A549 (cell line): ENCODE data around the gene CPLANE2. TPM values are rescaled to one million over a fixed set of nuclear protein-coding genes. Genes with fewer than 3 reads are reported as not detected.
"Not testable (repeated sequence)": the region's sequence is repeated elsewhere in the genome, so short reads cannot be mapped to it uniquely, and the experiment has no call there.

Source experiments
- ATAC-seq, 2 experiments: fragments of 200-7000 bp in 1 of 2; fragments of >200 bp in 1 of 2; cut with Nextera tagmentation in 1 of 2; cut with Tn5 transposase in 1 of 2; 3 replicates each; pipeline versions ENCODE4 v1.8.0 to v1.9.1; 2018 to 2020; ENCODE audit warnings: mild to moderate bottlenecking in 1 of 2, moderate library complexity in 1 of 2
- CTCF ChIA-PET: fragments of 300-600 bp; sonication (Branson Sonifier 250); formaldehyde crosslinking; extraction: SDS; loops from one replicate; lab custom pipeline; 2021; ENCODE audit warnings: antibody characterized with exemption, inconsistent platforms; lab: Yijun Ruan, JAX
- POLR2A ChIA-PET: fragments of 350-600 bp; formaldehyde crosslinking; extraction: SDS; loops from one replicate; lab custom pipeline; 2021; ENCODE audit warnings: antibody characterized with exemption, inconsistent platforms; lab: Yijun Ruan, JAX
- DNase-seq, 2 experiments: peaks; one replicate each; pipeline versions ENCODE4 v3.0.0 to v3.0.0-alpha.2; 2011 to 2016; ENCODE audit warnings: low read depth in 1 of 2, low spot score in 1 of 2
- FAIRE-seq: peaks from 2 replicates; lab custom pipeline; 2011; peaks lifted over from hg19 to GRCh38; lab: Jason Lieb, UNC
- H3K27ac ChIP-seq, 2 experiments: fragments of >200 bp; sonication (Bioruptor Twin); formaldehyde crosslinking; 3 replicates each; pipeline ENCODE4 v1.5.1; 2016 to 2017
- H3K4me1 ChIP-seq: fragments of >200 bp; sonication (Bioruptor Twin); formaldehyde crosslinking; 3 replicates; pipeline ENCODE4 v1.6.1; 2016
- H3K4me2 ChIP-seq: fragments of >200 bp; sonication (Bioruptor Twin); formaldehyde crosslinking; 3 replicates; pipeline ENCODE4 v1.6.1; 2016
- H3K4me3 ChIP-seq: fragments of >200 bp; sonication (Bioruptor Twin); formaldehyde crosslinking; 3 replicates; pipeline ENCODE4 v1.5.1; 2016
- H3K9me3 ChIP-seq: fragments of >200 bp; sonication (Bioruptor Twin); formaldehyde crosslinking; 3 replicates; pipeline ENCODE4 v1.6.1; 2016
- ATOH8 ChIP-seq: fragments of 250-450 bp; sonication (Bioruptor Pico); IDR thresholded peaks from 2 replicates; pipeline ENCODE4 v1.5.0; 2020; ENCODE audit warnings: low read depth, mild to moderate bottlenecking, moderate library complexity
- CBX8 ChIP-seq: fragments of 200-600 bp; sonication (generic); IDR thresholded peaks from 2 replicates; pipeline ENCODE4 v1.6.1; 2016
- CEBPB ChIP-seq, 2 experiments: fragments of >200 bp in 1 of 2; sonication (Bioruptor Twin) in 1 of 2; formaldehyde crosslinking in 1 of 2; IDR thresholded peaks; 2 replicates each; pipeline ENCODE4 v1.6.1; 2012 to 2016
- EHF ChIP-seq: fragments of 250-450 bp; sonication (Bioruptor Pico); IDR thresholded peaks from 2 replicates; pipeline ENCODE4 v1.5.0; 2020; ENCODE audit warnings: mild to moderate bottlenecking
- EHMT2 ChIP-seq: fragments of 200-600 bp; sonication (generic); IDR thresholded peaks from 2 replicates; pipeline ENCODE4 v1.6.1; 2016; ENCODE audit warnings: antibody characterized with exemption, low read depth, mild to moderate bottlenecking, moderate library complexity
- ESRRA ChIP-seq: fragments of 150-350 bp; IDR thresholded peaks from 2 replicates; pipeline ENCODE4 v1.6.1; 2014; ENCODE audit warnings: mild to moderate bottlenecking, low read length, borderline replicate concordance
- FOXS1 ChIP-seq: fragments of 250-450 bp; sonication (Bioruptor Pico); IDR thresholded peaks from 2 replicates; pipeline ENCODE4 v1.5.0; 2020; ENCODE audit warnings: mild to moderate bottlenecking, moderate library complexity
- HDAC2 ChIP-seq: fragments of 200-600 bp; sonication (generic); IDR thresholded peaks from 2 replicates; pipeline ENCODE4 v1.6.1; 2016
- HEYL ChIP-seq: fragments of 250-450 bp; sonication (Bioruptor Pico); IDR thresholded peaks from 2 replicates; pipeline ENCODE4 v1.8.0; 2021; ENCODE audit warnings: mild to moderate bottlenecking, moderate library complexity
- HOXA7 ChIP-seq: fragments of 250-450 bp; sonication (Bioruptor Pico); IDR thresholded peaks from 2 replicates; pipeline ENCODE4 v1.5.0; 2020; ENCODE audit warnings: mild to moderate bottlenecking, moderate library complexity
- HOXB13 ChIP-seq: fragments of 250-450 bp; sonication (Bioruptor Pico); IDR thresholded peaks from 2 replicates; pipeline ENCODE4 v1.5.0; 2020; ENCODE audit warnings: low read depth, mild to moderate bottlenecking, moderate library complexity
- JUN ChIP-seq, 2 experiments: fragments of >200 bp; sonication (Bioruptor Twin); formaldehyde crosslinking; IDR thresholded peaks; 2 replicates in 1 of 2; 3 replicates in 1 of 2; pipeline ENCODE4 v1.6.1; 2016 to 2017
- MAFK ChIP-seq: fragments of 450-650 bp; IDR thresholded peaks from 2 replicates; pipeline ENCODE4 v1.6.1; 2014; ENCODE audit not compliant: partially characterized antibody
- MAZ ChIP-seq: fragments of 150-350 bp; IDR thresholded peaks from 2 replicates; pipeline ENCODE4 v1.6.1; 2014; ENCODE audit warnings: antibody characterized with exemption, low read depth, low read length, borderline replicate concordance
- MYC ChIP-seq: IDR thresholded peaks from 2 replicates; pipeline ENCODE4 v1.6.1; 2012; ENCODE audit warnings: mild to moderate bottlenecking, inconsistent platforms, low read length, improper control_type of control experiment, borderline replicate concordance
- PHF8 ChIP-seq: fragments of 200-600 bp; sonication (generic); IDR thresholded peaks from 2 replicates; pipeline ENCODE4 v1.6.1; 2016; ENCODE audit warnings: low read depth, mild to moderate bottlenecking, antibody characterized with exemption, moderate library complexity, borderline replicate concordance
- POLR2AphosphoS2 ChIP-seq: conservative IDR thresholded peaks from 2 replicates; pipeline ENCODE4 v1.6.1; 2012; ENCODE audit warnings: low read length, improper control_type of control experiment, inconsistent platforms
- RAD21 ChIP-seq, 2 experiments: fragments of >200 bp in 1 of 2; sonication (Bioruptor Twin) in 1 of 2; formaldehyde crosslinking in 1 of 2; IDR thresholded peaks in 1 of 2; conservative IDR thresholded peaks in 1 of 2; 2 replicates in 1 of 2; 3 replicates in 1 of 2; pipeline ENCODE4 v1.6.1; 2012 to 2018; ENCODE audit warnings: inconsistent platforms in 1 of 2
- RCOR1 ChIP-seq: fragments of 150-350 bp; IDR thresholded peaks from 2 replicates; pipeline ENCODE4 v1.6.1; 2014; ENCODE audit warnings: antibody characterized with exemption, low read length, low read depth
- RFX5 ChIP-seq: fragments of 450-650 bp; IDR thresholded peaks from 2 replicates; pipeline ENCODE4 v1.7.1; 2014; ENCODE audit warnings: antibody characterized with exemption, mild to moderate bottlenecking, moderate library complexity
- SMC3 ChIP-seq: fragments of >200 bp; sonication (Bioruptor Twin); formaldehyde crosslinking; IDR thresholded peaks from 3 replicates; pipeline ENCODE4 v1.6.1; 2018; ENCODE audit warnings: inconsistent platforms
- TFCP2L1 ChIP-seq: fragments of 250-450 bp; sonication (Bioruptor Pico); IDR thresholded peaks from 2 replicates; pipeline ENCODE4 v1.5.0; 2021; ENCODE audit warnings: mild to moderate bottlenecking
- WGBS: methylation state at CpG from one replicate; pipeline ENCODE4 v1.1.6; 2017; ENCODE audit errors: missing lambda C conversion rate; 5-methylcytosine and 5-hydroxymethylcytosine counted together
- polyA plus RNA-seq, 4 experiments: library from polyadenylated mRNA; depleted of rRNA in 3 of 4; stranded (reverse); fragments of >200 nt; fragmentation: RNase III in 1 of 4; extraction: RNeasy Plus Mini Kit Qiagen cat#74134 plus additional on column Dnase treatment in 1 of 4; gene quantifications; 2 replicates in 3 of 4; 3 replicates in 1 of 4; pipeline ENCODE4 v1.2.3, GENCODE V29; 2011 to 2017

The CPLANE2 gene
- polyA plus RNA-seq, 2 of the 4 experiments (the other 2 are of a cell fraction): 2.4 to 3.7 TPM

GRCh38 chr1:16258591-16259135, 21.7 kb upstream of the CPLANE2 start (continued):
- TF ChIP-seq PHF8: no peak
- TF ChIP-seq ATOH8: no peak
- TF ChIP-seq HEYL: no peak

- H3K4me3 ChIP-seq: no peak overlapping the region
- ATAC-seq (no peak), DNase-seq (no peak), FAIRE-seq (no peak)
- no peaks in the 10 kb centered on the region for H3K9me3 ChIP-seq
- CTCF ChIA-PET: interaction anchor here (0.6 to 1.0 kb wide), 3 partner anchors 105 to 186 kb away, joined by 3 to 6 read pairs (median 3); no protein-coding TSS in a partner anchor
- TF ChIP-seq MYC (no peak), EHF (CRISPR knock-in tag) (no peak), HDAC2 (no peak), TFCP2L1 (CRISPR knock-in tag) (no peak), POLR2AphosphoS2 (no peak), CEBPB (IDR thresholded peaks at IDR 0.05) (no peak), ESRRA (no peak), MAZ (no peak), RAD21 (conservative IDR thresholded peaks at IDR 0.05 in 1 of 2, IDR thresholded peaks at IDR 0.05 in 1 of 2) (no peak), EHMT2 (no peak)
- POLR2A ChIA-PET: no interaction called here
- no peak overlapping the region for H3K27ac ChIP-seq
- H3K4me2 ChIP-seq: no peak overlapping the region
- WGBS: 90% methylated on average over 3 of the region's 3 CpGs
- peaks cover 18% of the 10 kb centered on the region; the same call in 2 of the 3 replicates for H3K4me1 ChIP-seq
These were observed 21.0 kb upstream of the CPLANE2 start for GRCh38 chr1:16257968-16258367.

- POLR2A ChIA-PET, FAIRE-seq, DNase-seq, ATAC-seq, H3K9me3 ChIP-seq, H3K27ac ChIP-seq, H3K4me2 ChIP-seq, H3K4me3 ChIP-seq: not testable (repeated sequence)
- CTCF ChIA-PET: interaction anchor here (0.6 to 1.0 kb wide), 3 partner anchors 106 to 185 kb away, joined by 3 to 6 read pairs (median 3); no protein-coding TSS in a partner anchor
- 98% methylated on average over 3 of the region's 3 CpGs for WGBS
- peaks cover 20% of the 10 kb centered on the region; the same call in 2 of the 3 replicates for H3K4me1 ChIP-seq
These were observed 20.6 kb upstream of the CPLANE2 start for GRCh38 chr1:16257556-16257955.

GRCh38 chr1:16256478-16256877, 19.5 kb upstream of the CPLANE2 start:
- no peak for FAIRE-seq
- no peak for ATAC-seq
- 75% methylated on average over 4 of the region's 4 CpGs for WGBS
- Histone ChIP-seq H3K4me1 (peaks cover 20% of the 10 kb centered on the region; the same call in 2 of the 3 replicates), H3K4me3 (no peak overlapping the region), H3K4me2 (no peak overlapping the region), H3K9me3 (no peaks in the 10 kb centered on the region), H3K27ac (no peak overlapping the region)
- no peak for DNase-seq
- POLR2A ChIA-PET: no interaction called here
- no peak for TF ChIP-seq MAFK
- TF ChIP-seq HOXA7: no peak
- no peak for TF ChIP-seq POLR2AphosphoS2
- no peak for TF ChIP-seq CBX8
- TF ChIP-seq SMC3: no peak
- no peak for TF ChIP-seq RCOR1
- no peak for TF ChIP-seq FOXS1 (CRISPR knock-in tag)
- no peak for TF ChIP-seq RFX5
- TF ChIP-seq HOXB13: no peak
- TF ChIP-seq JUN (IDR thresholded peaks at IDR 0.05): no peak
- no peak for TF ChIP-seq HDAC2
- CTCF ChIA-PET: interaction anchor here (0.6 kb wide), 2 partner anchors 77 to 107 kb away, joined by 3 to 4 read pairs; no protein-coding TSS in a partner anchor
